IMR-90 (cell line): ENCODE results near the gene CNOT9. TPM values are rescaled to one million over a fixed set of nuclear protein-coding genes. Genes with fewer than 3 reads are reported as not detected.

Experiments used
- ATAC-seq: fragments of 200-7000 bp; cut with Tn5 transposase; 2 replicates; pipeline ENCODE4 v1.9.1; 2020; ENCODE audit warnings: low read depth, mild to moderate bottlenecking, moderate library complexity
- Bru-seq: library from RNA; stranded (reverse); fragments of 400-500 nt; gene quantifications from one replicate; lab custom pipeline; 2021; lab: Mats Ljungman, UMichigan
- BruChase-seq, 2 experiments: library from RNA; stranded (reverse); fragments of 400-500 nt; gene quantifications; one replicate each; lab custom pipeline; 2021; lab: Mats Ljungman, UMichigan
- BruUV-seq: library from RNA; stranded (reverse); fragments of 400-500 nt; replicated peaks from 2 replicates; lab custom pipeline; 2021; lab: Mats Ljungman, UMichigan
- CTCF ChIA-PET: fragments of 300-600 bp; formaldehyde crosslinking; extraction: SDS; loops from one replicate; lab custom pipeline; 2021; ENCODE audit warnings: antibody characterized with exemption; lab: Yijun Ruan, JAX
- POLR2A ChIA-PET: fragments of 300-600 bp; sonication (Branson Sonifier 250); formaldehyde crosslinking; loops from one replicate; lab custom pipeline; 2022; ENCODE audit warnings: antibody characterized with exemption; ENCODE audit not compliant: unreplicated experiment; lab: Charles Lee
- DNase-seq: peaks from one replicate; pipeline ENCODE4 v3.0.0; 2013
- H2AFZ ChIP-seq: replicated peaks from 2 replicates; pipeline ENCODE3; 2013; ENCODE audit warnings: low read length, mild to moderate bottlenecking; ENCODE audit not compliant: poor library complexity
- H2AK5ac ChIP-seq: 2 replicates; pipeline ENCODE4 v1.6.1; 2013; ENCODE audit warnings: low read depth, low read length, inconsistent platforms
- H2AK9ac ChIP-seq: replicated peaks from 2 replicates; pipeline ENCODE3; 2013; ENCODE audit warnings: mild to moderate bottlenecking, low read depth, low read length, moderate library complexity; ENCODE audit not compliant: poor library complexity
- H2BK120ac ChIP-seq: 2 replicates; pipeline ENCODE4 v1.6.1; 2013; ENCODE audit warnings: low read depth, low read length, inconsistent platforms
- H2BK15ac ChIP-seq: 3 replicates; pipeline ENCODE4 v1.6.1; 2013; ENCODE audit warnings: low read depth, low read length, inconsistent platforms
- H2BK20ac ChIP-seq: 2 replicates; pipeline ENCODE4 v1.6.1; 2013; ENCODE audit warnings: low read depth, mild to moderate bottlenecking, inconsistent platforms, low read length, moderate library complexity
- H2BK5ac ChIP-seq: 2 replicates; pipeline ENCODE4 v1.6.1; 2013; ENCODE audit warnings: mild to moderate bottlenecking, low read depth, low read length, inconsistent platforms; ENCODE audit not compliant: poor library complexity, severe bottlenecking
- H3K14ac ChIP-seq: replicated peaks from 2 replicates; pipeline ENCODE4 v1.6.1; 2013; ENCODE audit warnings: low read depth, low read length, inconsistent platforms
- H3K18ac ChIP-seq: 2 replicates; pipeline ENCODE4 v1.6.1; 2013; ENCODE audit warnings: low read depth, low read length, control low read depth
- H3K23ac ChIP-seq: 2 replicates; pipeline ENCODE4 v1.6.1; 2013; ENCODE audit warnings: low read depth, low read length, inconsistent platforms
- H3K27ac ChIP-seq: 2 replicates; pipeline ENCODE4 v1.5.1; 2013; ENCODE audit warnings: mild to moderate bottlenecking, control low read depth, low read length; ENCODE audit not compliant: insufficient read depth
- H3K27me3 ChIP-seq: 2 replicates; pipeline ENCODE4 v1.6.1; 2013; ENCODE audit warnings: low read length; ENCODE audit not compliant: control insufficient read depth, insufficient read depth
- H3K36me3 ChIP-seq: 2 replicates; pipeline ENCODE4 v1.6.1; 2013; ENCODE audit warnings: low read length, mixed read lengths; ENCODE audit not compliant: control insufficient read depth, insufficient read depth
- H3K4ac ChIP-seq: 2 replicates; pipeline ENCODE4 v1.6.1; 2013; ENCODE audit warnings: low read depth, low read length, inconsistent platforms
- H3K4me1 ChIP-seq: 2 replicates; pipeline ENCODE4 v1.6.1; 2013; ENCODE audit warnings: low read length, mixed read lengths; ENCODE audit not compliant: control insufficient read depth, insufficient read depth
- H3K4me2 ChIP-seq: 2 replicates; pipeline ENCODE4 v1.6.1; 2013; ENCODE audit warnings: low read depth, mild to moderate bottlenecking, control low read depth, low read length, moderate library complexity
- H3K4me3 ChIP-seq: 2 replicates; pipeline ENCODE4 v1.5.1; 2013; ENCODE audit warnings: low read depth, mild to moderate bottlenecking, control low read depth, low read length, moderate library complexity; ENCODE audit not compliant: insufficient read depth
- H3K56ac ChIP-seq: 2 replicates; pipeline ENCODE4 v1.6.1; 2013; ENCODE audit warnings: low read length, inconsistent platforms; ENCODE audit not compliant: insufficient read depth; ENCODE audit errors: extremely low read depth
- H3K79me1 ChIP-seq, 2 experiments: 2 replicates each; pipeline ENCODE4 v1.6.1; 2013; ENCODE audit warnings: low read length in 2 of 2, inconsistent platforms in 1 of 2, low read depth in 1 of 2
- H3K9ac ChIP-seq: 2 replicates; pipeline ENCODE4 v1.6.1; 2013; ENCODE audit warnings: low read depth, low read length, control low read depth
- H3K9me1 ChIP-seq: 2 replicates; pipeline ENCODE4 v1.6.1; 2013; ENCODE audit warnings: low read length, inconsistent platforms; ENCODE audit not compliant: insufficient read depth
- H3K9me3 ChIP-seq: 2 replicates; pipeline ENCODE4 v1.6.1; 2013; ENCODE audit warnings: low read length; ENCODE audit not compliant: control insufficient read depth, insufficient read depth
- H4K20me1 ChIP-seq: 2 replicates; pipeline ENCODE4 v1.6.1; 2013; ENCODE audit warnings: low read length, inconsistent platforms; ENCODE audit not compliant: insufficient read depth
- H4K5ac ChIP-seq: 2 replicates; pipeline ENCODE4 v1.6.1; 2013; ENCODE audit warnings: mild to moderate bottlenecking, low read depth, low read length, control low read depth
- H4K8ac ChIP-seq, 2 experiments: 2 replicates each; pipeline ENCODE4 v1.6.1; 2013; ENCODE audit warnings: low read depth in 2 of 2, low read length in 2 of 2, control low read depth in 1 of 2, inconsistent platforms in 1 of 2
- H4K91ac ChIP-seq: 2 replicates; pipeline ENCODE4 v1.6.1; 2013; ENCODE audit warnings: low read depth, low read length, inconsistent platforms; ENCODE audit not compliant: insufficient read depth
- BHLHE40 ChIP-seq: fragments of 150-350 bp; IDR thresholded peaks from 2 replicates; pipeline ENCODE4 v1.6.1; 2016; ENCODE audit warnings: mild to moderate bottlenecking, low read depth, low read length
- CEBPB ChIP-seq: IDR thresholded peaks from 2 replicates; pipeline ENCODE4 v1.6.1; 2012; ENCODE audit warnings: low read depth, low read length, improper control_type of control experiment
- CHD1 ChIP-seq: IDR thresholded peaks from 2 replicates; pipeline ENCODE4 v1.6.1; 2012; ENCODE audit warnings: low read depth, low read length, improper control_type of control experiment
- FOS ChIP-seq: fragments of 150-350 bp; IDR thresholded peaks from 2 replicates; pipeline ENCODE4 v1.6.1; 2016; ENCODE audit warnings: low read depth, low read length
- MAZ ChIP-seq: IDR thresholded peaks from 2 replicates; pipeline ENCODE4 v1.6.1; 2012; ENCODE audit warnings: low read depth, mild to moderate bottlenecking, low read length, improper control_type of control experiment, moderate library complexity, borderline replicate concordance
- MXI1 ChIP-seq: IDR thresholded peaks from 2 replicates; pipeline ENCODE4 v1.6.1; 2012; ENCODE audit warnings: low read depth, mild to moderate bottlenecking, low read length, moderate library complexity, borderline replicate concordance
- NFE2L2 ChIP-seq: fragments of 150-350 bp; IDR thresholded peaks from 2 replicates; pipeline ENCODE4 v1.6.1; 2016; ENCODE audit warnings: low read depth, mild to moderate bottlenecking, low read length
- POLR2A ChIP-seq: IDR thresholded peaks from 2 replicates; pipeline ENCODE4 v1.6.1; 2012; ENCODE audit warnings: mild to moderate bottlenecking, low read depth, low read length
- SMC3 ChIP-seq: fragments of 150-350 bp; IDR thresholded peaks from 2 replicates; pipeline ENCODE4 v1.6.1; 2016; ENCODE audit warnings: low read depth, mild to moderate bottlenecking, antibody characterized with exemption, low read length, moderate library complexity
- WGBS, 2 experiments: methylation state at CpG; one replicate each; pipeline versions ENCODE4 v1.1.5 to v1.1.7; 2013; ENCODE audit warnings: missing lambda C conversion rate in 2 of 2; ENCODE audit not compliant: insufficient read length in 1 of 2; ENCODE audit errors: extremely low coverage in 2 of 2; 5-methylcytosine and 5-hydroxymethylcytosine counted together
- dilution Hi-C: fragments of 300-500 bp; cut with HindIII; formaldehyde crosslinking; loops from one replicate; pipeline ENCODE4 v1.14.3; 2018; ENCODE audit warnings: low sequenced_read_pairs; ENCODE audit not compliant: unreplicated experiment
- in situ Hi-C: fragments of 300-500 bp; cut with MboI; formaldehyde crosslinking; loops from 3 replicates; pipeline ENCODE4 v1.14.3; 2019; ENCODE audit warnings: low sequenced_read_pairs, inconsistent platforms, mixed read lengths
- intact Hi-C: fragments of 100-400 bp; cut with micrococcal nuclease; formaldehyde crosslinking; loops from 2 replicates; pipeline ENCODE4 v1.10.0; 2022
- long read RNA-seq: library from polyadenylated mRNA; unstranded; transcript quantifications from one replicate; pipeline ENCODE4 v2.0.0, GENCODE V29; 2021; ENCODE audit not compliant: unreplicated experiment
- polyA plus RNA-seq, 3 experiments: library from polyadenylated mRNA; depleted of rRNA; stranded (reverse); fragments of >200 nt; gene quantifications; 2 replicates each; pipeline ENCODE4 v1.2.3, GENCODE V29; 2012; ENCODE audit warnings: low replicate concordance in 1 of 3
- total RNA-seq: library from RNA; depleted of rRNA; stranded (reverse); fragments of >200 nt; gene quantifications from 2 replicates; pipeline ENCODE4 v1.2.3, GENCODE V29; 2012; rRNA removed
- TF ChIP-seq, protein P1 (sequence below): fragments of 150-350 bp; IDR thresholded peaks from 2 replicates; pipeline ENCODE4 v1.6.1; 2016; ENCODE audit warnings: low read depth, mild to moderate bottlenecking, low read length, moderate library complexity, borderline replicate concordance
- TF ChIP-seq, protein P2 (sequence below): fragments of 150-350 bp; IDR thresholded peaks from 2 replicates; pipeline ENCODE4 v1.6.1; 2017; ENCODE audit warnings: mild to moderate bottlenecking, antibody characterized with exemption, low read length, low read depth

The CNOT9 gene, protein sequence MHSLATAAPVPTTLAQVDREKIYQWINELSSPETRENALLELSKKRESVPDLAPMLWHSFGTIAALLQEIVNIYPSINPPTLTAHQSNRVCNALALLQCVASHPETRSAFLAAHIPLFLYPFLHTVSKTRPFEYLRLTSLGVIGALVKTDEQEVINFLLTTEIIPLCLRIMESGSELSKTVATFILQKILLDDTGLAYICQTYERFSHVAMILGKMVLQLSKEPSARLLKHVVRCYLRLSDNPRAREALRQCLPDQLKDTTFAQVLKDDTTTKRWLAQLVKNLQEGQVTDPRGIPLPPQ
- total RNA-seq, result 70.5 and 71.0 TPM in 2 replicates
- 33.1 and 35.2 TPM in 2 replicates for polyA plus RNA-seq (2012; rRNA removed)
- 18.7 and 26.1 TPM in 2 replicates for polyA plus RNA-seq (2012; cell fraction: cytosol; rRNA removed)
- polyA plus RNA-seq (2012; cell fraction: nucleus; rRNA removed; ENCODE audit: low replicate concordance), result 32.9 and 63.7 TPM in 2 replicates
- Bru-seq, nascent RNA, result percentile 84 among the genes with signal in this experiment
- BruChase-seq, experiment 1, labeled RNA remaining after a 6-hour chase, result percentile 87 among the genes with signal in this experiment
- percentile 91 among the genes with signal in this experiment for BruChase-seq, experiment 2, labeled RNA remaining after a 2-hour chase
- long read RNA-seq, full-length matches to known transcripts, result 25 of 27 reads
- long read RNA-seq, partial matches to known transcripts, result 1 of 27 reads
- long read RNA-seq, other reads (novel, unspliced or antisense), result 1 of 27 reads

DNA sequence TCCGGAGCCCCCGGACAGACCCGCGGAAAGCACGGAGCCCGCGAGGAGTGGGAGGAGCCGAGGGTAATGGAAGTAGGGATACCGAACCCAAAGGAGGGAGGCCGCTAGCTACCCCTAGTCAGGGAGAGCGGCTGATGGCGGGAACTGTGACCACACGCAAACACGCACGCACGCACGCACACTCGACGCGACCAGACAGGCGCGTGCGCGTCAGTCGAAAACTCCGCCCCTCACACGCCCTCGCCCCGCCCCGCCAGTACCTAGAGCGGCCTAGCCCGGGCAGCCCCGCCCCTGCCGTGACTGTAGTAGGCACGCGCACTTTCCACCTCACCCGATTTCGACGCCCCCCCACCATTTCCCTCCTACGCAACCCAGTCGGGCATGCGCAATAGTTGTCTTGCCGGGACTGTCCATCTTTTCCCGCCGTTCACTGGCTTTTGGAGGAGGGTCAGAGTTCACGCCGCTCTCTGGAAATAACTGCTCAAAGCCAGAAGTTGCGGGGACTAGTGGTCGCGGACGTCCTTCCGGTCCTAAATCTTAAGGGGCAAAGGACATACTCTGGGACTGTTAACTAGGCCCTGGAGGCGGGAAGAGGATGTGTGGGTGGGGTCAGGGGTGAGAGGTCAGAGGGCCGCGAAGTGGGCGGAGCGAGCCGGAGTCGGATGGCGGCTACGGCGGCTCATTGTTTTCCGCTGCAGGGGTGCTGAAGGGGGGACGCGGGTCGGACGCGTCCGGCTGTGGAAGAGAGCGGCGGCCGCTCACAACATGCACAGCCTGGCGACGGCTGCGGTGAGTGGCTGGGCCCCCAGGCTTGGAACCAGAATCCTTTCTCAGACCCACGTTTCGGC is at the start of gene CNOT9, which contains the start of gene USP37:
TSS of gene CNOT9 (plus strand) at position 650 of the 848 bp plus-strand sequence. CDS start at position 766, 116 bp downstream.
TSS of gene USP37 (minus strand) at position 162 of the 848 bp plus-strand sequence. CDS start 9,698 bp downstream, outside the sequence.
- POLR2A ChIA-PET, result interaction anchor here (0.6 kb wide), 1 partner anchor 21 kb away, joined by 3 read pairs; no protein-coding TSS in a partner anchor
- peak within 1 kb of the TSS; percentile 97 for H2AFZ ChIP-seq
- dilution Hi-C loops, result no loop called here

More for the DNA sequence above, at the start of gene CNOT9, which contains the start of gene USP37:
- peak within 1 kb of the TSS; percentile 100 for H4K91ac ChIP-seq
- intact Hi-C loops, result loop anchor here (1.0 to 10.0 kb wide), 3 partner anchors 80 to 294 kb away; partner anchors contain the start of genes AAMP and PNKD
- peak within 1 kb of the TSS; percentile 87 for H3K4me3 ChIP-seq
- CTCF ChIA-PET, result no interaction called here
- H3K23ac ChIP-seq, result peak within 1 kb of the TSS; percentile 76
- peak within 1 kb of the TSS; percentile 96 for H4K5ac ChIP-seq
- peak within 1 kb of the TSS; percentile 94 for H2BK5ac ChIP-seq
- H4K8ac ChIP-seq, result peak within 1 kb of the TSS; percentile 91 to 97
- BruUV-seq, result no TSS peak
- H3K4ac ChIP-seq, result peak within 1 kb of the TSS; percentile 96
- H3K18ac ChIP-seq, result peak within 1 kb of the TSS; percentile 88
- peak; percentile 97 for DNase-seq
- peak within 1 kb of the TSS; percentile 96 for H2AK5ac ChIP-seq
- H3K27ac ChIP-seq, result peak within 1 kb of the TSS; percentile 92
- peak within 1 kb of the TSS; percentile 92 for H3K56ac ChIP-seq
- peak within 1 kb of the TSS; percentile 90 for H3K14ac ChIP-seq
- no peaks in the 10 kb centered on the region; the same call in 1 of the 2 replicates for H3K4me1 ChIP-seq
- H2BK120ac ChIP-seq, result peak within 1 kb of the TSS; percentile 90
- H3K27me3 ChIP-seq, result no peaks in the 10 kb centered on the region
- peaks cover 16% of the 10 kb centered on the region; the same call in 1 of the 2 replicates for H4K20me1 ChIP-seq
- H2AK9ac ChIP-seq, result peak within 1 kb of the TSS; percentile 63
- in situ Hi-C loops, result no loop called here
- TF ChIP-seq CEBPB (peak; percentile 69), MAZ (peak; percentile 92; the same call in 1 of the 2 replicates), FOS (no peak), BHLHE40 (peak; percentile 87), SMC3 (no peak), MXI1 (peak; percentile 83), CHD1 (no peak; the same call in 1 of the 2 replicates), NFE2L2 (peak; percentile 4; the same call in 1 of the 2 replicates), POLR2A (peak; percentile 42)
- TF ChIP-seq, protein P1, sequence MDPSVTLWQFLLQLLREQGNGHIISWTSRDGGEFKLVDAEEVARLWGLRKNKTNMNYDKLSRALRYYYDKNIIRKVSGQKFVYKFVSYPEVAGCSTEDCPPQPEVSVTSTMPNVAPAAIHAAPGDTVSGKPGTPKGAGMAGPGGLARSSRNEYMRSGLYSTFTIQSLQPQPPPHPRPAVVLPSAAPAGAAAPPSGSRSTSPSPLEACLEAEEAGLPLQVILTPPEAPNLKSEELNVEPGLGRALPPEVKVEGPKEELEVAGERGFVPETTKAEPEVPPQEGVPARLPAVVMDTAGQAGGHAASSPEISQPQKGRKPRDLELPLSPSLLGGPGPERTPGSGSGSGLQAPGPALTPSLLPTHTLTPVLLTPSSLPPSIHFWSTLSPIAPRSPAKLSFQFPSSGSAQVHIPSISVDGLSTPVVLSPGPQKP, result no peak
- TF ChIP-seq, protein P2, sequence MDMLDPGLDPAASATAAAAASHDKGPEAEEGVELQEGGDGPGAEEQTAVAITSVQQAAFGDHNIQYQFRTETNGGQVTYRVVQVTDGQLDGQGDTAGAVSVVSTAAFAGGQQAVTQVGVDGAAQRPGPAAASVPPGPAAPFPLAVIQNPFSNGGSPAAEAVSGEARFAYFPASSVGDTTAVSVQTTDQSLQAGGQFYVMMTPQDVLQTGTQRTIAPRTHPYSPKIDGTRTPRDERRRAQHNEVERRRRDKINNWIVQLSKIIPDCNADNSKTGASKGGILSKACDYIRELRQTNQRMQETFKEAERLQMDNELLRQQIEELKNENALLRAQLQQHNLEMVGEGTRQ, result peak; percentile 50; the same call in 1 of the 2 replicates
- H3K79me1 ChIP-seq, result peaks cover 10 to 57% of the 10 kb centered on the region in 2 experiments
- 0% methylated on average over 46 of the region's 77 CpGs; no CpG with 5 or more reads in 1 of the 2 experiments for WGBS, 2 experiments
- H2BK15ac ChIP-seq, result peak within 1 kb of the TSS; percentile 97; the same call in 2 of the 3 replicates
- H3K9me3 ChIP-seq, result no peaks in the 10 kb centered on the region
- H3K9me1 ChIP-seq, result no peaks in the 10 kb centered on the region
- peak within 1 kb of the TSS; percentile 91 for H2BK20ac ChIP-seq
- peaks cover 4% of the 10 kb centered on the region; the same call in 1 of the 2 replicates for H3K36me3 ChIP-seq
- peak within 1 kb of the TSS; percentile 94 for H3K9ac ChIP-seq
- peak within 1 kb of the TSS; percentile 100 for H3K4me2 ChIP-seq
- ATAC-seq, result peak; percentile 97
